Adrenal gland (tissue), 5 donors: Measurements from ENCODE around the gene CREB5.
"Not testable (repeated sequence)": the region's sequence is repeated elsewhere in the genome, so short reads cannot be mapped to it uniquely, and the experiment has no call there.

Source experiments
- CTCF ChIP-seq, 6 experiments: fragments of 450-650 bp in 4 of 6; fragments of 200-600 bp in 2 of 6; sonication (generic) in 1 of 6; IDR thresholded peaks; 1 replicate in 5 of 6; 2 replicates in 1 of 6; pipeline versions ENCODE4 v1.5.1 to v1.8.0; 2016 to 2021; ENCODE audit warnings: antibody characterized with exemption in 6 of 6, mild to moderate bottlenecking in 2 of 6, moderate library complexity in 1 of 6
- POLR2A ChIP-seq, 2 donors: fragments of 450-650 bp; IDR thresholded peaks; one replicate each; pipeline ENCODE4 v1.6.1; 2017; ENCODE audit warnings: antibody characterized with exemption in 2 of 2, mild to moderate bottlenecking in 2 of 2, moderate library complexity in 1 of 2
- donor health status: DM: no; HTN: no; CAD: no.

GRCh38 chr7:28598037-28598436 is 185.7 kb downstream of the CREB5 start:
- TF ChIP-seq CTCF, POLR2A (IDR thresholded peaks at IDR 0.05): not testable (repeated sequence)
